Suppressor macrophage (primary cell): ENCODE results near the gene C13orf46.

Source experiments
- DNase-seq, 4 experiments: peaks; one replicate each; pipeline ENCODE4 v3.0.0-alpha.2; 2020 to 2022

C13orf46 gene

DNA sequence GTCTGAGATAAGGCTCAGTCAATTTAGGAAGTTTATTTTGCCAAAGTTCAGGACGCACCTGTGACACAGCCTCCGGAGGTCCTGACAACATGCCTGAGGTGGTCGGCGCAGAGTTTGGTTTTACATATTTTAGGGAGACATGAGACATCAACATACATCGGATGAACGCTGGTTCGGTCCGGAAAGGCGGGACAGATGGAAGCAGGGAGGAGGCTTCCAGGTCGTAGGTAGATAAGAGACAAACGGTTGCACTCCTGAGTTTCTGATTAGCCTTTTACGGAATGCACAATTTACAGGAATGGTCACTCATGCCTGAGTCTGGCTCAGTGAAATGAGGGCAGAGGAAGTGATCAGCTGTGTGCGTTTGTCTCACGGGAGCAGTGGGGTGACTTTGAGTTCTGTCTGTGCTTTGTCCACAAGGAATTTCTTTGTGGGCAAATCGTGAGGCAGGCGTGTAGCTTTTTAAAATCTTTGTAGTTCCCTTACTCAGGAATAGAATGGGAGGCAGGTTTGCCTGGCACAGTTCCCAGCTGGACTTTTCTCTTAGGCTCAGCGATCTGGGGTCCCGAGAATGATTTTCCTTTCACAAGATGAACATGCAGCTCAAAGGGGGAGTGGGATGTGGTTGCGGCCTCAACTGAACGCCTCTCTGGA is 36.2 kb downstream of the C13orf46 start:
- no peak for DNase-seq

DNA sequence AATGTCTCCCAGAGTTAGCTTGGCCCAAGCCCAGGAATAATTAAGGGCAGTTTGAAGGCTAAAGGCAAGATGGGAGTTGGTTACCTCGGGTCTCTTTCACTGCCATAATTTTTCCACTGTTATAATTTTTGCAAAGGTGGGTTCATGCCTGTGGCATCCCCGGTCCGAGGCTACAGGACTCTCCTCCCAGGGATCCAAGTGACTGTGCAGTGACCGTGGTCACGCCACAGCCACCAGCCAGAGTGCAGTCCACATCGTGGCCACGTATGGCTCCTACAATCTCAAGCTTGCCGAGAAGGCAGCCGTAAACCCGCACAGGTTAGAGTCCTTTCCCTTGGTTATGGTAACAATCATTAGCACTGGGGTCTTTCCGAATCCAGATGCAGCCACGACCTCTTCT is 36.8 kb downstream of the C13orf46 start:
- DNase-seq, result no peak

DNA sequence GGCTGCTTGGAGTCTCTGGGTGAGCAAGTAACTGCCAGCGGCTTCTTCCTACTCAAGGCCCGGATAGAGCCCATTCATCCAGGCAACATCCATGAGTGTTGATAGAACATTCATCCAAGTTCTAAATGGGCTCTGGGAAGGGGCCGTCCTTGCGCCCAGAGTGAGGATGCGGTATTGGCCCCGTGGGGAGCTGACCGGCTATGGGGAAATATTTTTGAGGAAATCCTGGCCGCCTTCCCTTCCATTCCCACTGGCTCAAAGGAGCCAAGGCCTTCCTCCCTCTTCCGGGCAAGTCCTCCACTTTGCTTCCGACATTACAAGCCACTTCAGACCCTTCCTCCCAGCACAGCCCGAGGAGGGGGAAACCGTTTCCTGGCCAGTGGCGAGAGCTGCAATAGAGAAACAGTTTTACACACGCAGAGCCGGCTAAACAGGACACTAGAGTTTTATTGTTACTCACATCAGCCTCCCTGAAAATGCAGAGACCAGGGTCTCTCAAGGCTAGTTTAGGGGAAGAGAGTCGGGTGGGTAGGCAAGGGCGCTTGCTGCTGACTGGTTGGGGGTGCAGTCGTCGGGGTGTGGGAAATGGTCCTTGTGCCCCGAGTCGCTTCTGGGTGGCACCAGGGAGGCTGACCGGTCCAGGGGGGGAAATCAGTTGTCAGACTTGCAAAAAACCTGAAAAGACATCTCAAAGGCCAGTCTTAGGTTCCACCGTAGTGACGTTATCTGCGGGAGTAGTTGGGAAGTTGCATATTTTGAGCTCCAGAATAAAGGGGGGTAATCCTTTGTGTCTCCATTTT is 37.5 kb downstream of the C13orf46 start:
- no peak for DNase-seq

DNA sequence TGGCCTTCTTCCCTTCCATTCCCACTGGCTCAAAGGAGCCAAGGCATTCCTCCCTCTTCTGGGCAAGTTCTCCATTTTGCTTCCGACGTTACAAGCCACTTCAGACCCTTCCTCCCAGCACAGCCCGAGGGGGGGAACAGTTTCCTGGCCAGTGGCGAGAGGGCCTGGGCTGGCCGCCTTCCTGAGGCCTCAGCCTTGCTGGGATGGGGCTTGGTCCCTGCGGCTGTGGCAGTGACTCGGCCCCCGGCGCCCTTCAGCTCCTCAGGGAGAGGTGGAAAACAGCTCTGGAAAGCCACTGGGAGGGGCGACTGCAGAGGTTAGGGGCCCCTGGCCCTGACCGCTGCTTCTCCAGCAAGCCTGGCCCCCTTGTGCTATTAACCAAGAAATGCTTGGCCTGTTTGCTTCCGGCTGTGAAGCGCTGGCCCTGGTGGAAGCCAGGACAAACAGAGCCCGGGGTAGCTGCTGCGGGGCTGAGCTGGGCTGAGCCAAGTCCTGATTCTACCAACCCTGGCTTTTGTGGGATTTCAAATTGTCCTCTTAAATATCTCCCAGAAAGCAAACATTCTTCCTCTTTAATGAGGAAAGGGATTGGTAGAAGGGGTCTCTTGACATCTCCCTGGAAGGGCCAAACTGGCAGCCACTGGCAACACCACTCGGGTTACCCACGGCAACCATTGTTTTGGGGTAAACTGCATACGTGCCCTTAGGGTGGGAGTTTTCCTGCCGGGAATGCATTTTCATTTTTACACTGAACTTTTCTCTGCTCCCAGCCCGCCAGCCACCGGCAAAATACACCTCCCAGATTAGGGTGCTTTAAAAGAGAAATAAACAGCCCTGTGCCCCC is 38.7 kb downstream of the C13orf46 start:
- DNase-seq, result no peak

DNA sequence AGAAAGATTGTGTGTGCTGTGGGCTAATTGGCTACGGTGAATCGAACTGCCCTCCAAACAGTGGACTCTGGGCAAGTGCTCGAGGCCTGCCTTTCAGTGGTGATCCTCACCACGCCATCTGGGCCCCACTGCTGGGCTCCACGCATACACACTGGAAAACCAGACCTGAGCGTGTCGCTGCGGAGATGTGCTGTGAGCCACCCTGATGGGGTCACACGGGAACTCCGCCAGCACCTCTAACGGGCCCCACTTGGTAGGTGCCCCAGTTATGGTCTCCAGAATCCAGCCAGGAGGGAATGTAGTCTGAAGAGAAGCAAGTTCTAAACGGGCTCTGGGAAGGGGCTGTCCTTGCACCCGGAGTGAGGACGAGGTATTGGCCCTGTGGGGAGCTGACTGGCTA is 39.3 kb downstream of the C13orf46 start:
- no peak for DNase-seq

DNA sequence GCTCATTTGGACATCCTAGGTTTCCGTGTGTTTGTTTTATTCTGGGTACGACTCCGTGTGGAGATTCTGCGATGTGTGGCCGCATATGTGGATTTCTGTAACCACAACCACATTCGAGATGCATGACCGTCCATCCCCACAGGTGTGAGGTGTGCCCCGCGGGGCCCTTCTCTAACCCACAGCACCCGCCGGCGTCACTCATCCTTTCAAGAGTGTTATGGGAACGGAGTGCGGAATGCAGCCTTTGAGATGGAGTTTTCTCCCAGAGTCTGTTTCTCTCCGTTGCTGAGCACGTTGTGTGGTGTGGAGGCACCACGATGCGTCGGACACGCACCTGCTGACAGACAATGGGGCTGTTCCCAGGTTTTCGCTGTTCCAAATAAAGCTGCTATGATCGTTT is 40.0 kb downstream of the C13orf46 start:
- DNase-seq, result no peak

DNA sequence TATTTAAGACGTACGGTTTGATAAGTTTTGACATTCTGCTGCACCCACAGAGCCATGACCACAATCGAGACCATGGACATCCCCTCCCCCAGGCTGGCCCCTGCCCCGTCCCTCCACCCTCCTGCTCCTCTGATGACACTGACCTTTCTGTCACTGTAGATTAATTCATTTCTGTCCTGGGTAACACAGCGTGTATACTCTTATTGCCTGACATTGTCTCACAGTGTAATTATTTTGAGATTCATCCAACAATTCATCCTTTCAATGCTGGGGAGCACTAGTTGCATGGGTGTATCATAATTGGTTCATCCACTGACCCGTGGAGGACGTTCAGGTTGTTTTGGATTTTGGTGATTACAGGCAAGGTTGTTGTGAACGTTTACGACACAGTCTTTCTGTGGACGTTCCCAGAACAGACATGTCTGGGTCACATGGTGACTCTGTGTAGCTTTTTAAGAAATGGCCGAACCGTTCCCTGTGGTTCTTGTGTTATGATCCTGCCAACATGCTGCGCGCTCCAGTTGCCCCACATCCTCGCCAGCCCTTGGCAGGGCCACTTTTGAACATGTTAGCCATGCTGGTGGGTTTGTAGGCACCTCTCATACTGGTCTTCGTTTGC is 41.9 kb downstream of the C13orf46 start:
- no peak for DNase-seq

DNA sequence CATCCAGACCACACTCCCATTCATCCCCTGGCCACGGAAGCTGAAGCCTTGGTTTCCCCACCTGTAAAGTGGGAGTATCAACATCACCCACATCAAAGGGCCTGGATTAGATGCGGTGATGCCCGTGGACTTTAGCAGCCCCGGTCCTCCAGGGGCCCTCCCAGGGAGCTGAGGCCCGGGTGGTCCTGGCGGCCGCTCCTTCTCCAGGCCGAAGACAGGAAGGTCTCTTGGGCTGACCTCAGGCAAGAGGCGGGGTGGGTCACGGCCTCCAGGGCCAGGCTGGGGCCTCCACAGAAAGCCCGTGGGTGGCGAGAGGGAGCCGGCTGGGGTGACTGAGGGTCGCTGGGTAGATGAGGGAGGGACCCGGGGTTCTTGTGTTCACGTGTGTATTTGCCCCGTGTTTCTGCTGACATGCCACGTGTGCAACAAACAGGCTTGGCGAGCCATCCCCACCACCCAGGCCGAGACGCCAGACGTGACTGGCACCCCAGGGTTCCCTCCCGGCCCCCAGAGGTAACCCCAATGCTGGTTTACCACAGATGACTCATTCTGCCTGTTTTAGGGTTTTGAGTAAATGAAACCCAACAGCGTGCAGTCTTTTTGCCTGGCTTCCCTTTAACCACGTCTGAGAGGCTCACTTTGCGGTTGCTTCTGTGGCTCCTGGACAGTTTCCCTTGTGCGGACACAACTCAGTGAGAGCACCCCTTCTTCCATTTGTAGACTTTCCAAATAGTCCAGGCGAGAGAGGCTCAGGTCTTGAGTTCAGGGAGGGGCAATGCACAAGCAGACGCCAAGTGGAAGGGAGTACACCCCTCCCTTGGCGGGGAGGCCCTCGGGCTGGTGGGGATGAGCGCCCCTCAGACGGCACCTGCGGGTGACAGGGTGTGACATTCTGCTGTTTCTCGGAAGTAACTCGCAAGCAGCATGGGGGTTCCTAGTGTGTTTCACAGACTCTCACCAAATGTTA is 42.9 kb downstream of the C13orf46 start:
- no peak for DNase-seq

DNA sequence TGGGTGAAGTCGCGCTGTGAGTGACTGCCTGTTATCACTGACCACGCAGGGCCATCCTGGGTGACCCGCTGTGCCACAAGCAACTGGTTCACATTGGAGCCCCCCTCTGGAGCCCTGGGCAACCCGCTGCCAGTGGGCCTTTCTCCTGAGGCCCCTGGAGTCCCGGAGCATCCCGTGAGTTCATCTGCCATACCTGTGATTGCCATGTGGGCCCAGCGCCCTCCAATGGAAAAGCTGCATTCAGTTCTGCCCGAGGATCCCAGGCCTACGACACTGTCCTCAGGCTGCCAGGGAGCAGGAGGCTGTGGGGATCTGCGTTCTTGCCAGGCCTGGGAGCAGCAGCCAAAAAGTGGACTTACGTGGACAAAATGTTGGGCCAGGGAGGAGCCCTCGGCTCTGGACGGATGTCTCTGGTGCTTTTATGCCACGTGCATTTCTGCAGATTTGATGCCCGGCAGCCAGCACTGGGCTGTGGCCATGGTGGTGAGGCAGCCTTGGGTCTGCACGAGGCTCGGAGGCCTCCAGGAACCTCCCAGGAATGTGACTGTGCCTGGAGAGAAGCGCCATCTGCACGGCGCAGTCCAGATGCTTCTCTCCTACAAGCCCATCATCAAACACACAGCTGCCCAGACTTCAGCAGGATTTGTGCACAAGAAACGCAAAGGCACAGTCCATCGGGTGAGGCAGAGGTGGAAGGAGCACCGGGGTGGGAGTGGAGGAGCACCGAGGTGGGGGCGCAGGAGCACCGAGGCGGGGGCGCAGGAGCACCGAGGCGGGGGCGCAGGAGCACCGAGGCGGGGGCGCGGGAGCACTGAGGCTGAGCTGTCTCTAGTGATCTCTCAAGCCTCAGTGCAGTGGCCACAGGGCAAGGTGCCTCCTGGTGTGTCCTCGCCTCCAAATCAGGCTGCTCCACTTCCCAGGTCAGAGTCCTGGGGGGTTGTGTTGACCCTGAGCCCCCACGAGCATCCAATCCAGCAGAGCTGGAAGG is 44.0 kb downstream of the C13orf46 start:
- DNase-seq, result no peak

DNA sequence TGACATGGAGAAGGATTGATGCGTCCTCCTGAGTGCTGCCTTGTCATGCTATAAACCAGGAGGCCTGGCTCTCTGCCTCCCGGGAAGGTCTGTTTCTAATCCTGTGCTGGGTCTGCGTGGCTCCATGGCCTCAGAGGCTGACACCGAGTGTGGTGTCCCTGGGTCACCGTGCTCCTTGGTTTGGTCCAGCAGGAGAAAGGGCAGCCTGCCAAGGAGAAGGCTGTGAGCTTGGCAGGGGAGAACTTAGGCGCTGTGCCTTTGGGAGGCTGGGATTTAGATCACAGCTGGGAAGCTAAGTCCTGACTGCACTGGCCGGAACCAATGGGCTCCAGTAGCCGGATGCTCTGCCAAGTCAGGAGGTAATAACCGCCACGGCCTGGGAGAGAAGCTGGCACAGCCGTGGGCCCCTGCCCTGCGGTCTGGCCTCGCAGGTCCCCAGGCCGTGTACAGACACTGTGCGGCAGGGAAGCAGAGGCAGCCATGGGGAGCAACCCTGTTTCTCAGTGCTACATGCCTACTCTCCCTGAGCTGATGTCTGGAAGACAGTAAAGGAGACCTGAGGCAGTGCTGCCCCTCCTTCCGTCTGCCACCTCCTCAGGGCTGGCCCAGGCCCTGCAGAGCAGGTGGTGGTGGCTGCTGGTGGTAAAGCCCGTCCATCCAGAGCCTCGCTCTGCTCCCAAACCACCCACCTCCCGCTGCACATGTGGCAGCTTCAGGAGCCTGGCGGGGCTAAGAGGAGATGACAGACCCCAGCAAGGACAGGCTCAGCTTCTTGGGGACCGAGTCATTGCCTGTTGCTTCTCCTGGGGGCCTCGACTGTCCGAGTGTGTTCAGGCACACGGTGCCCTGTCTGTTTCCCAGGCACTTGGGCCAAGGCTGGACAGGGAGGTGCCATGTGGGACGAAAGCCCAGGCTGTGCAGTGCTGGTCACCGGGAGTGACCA is 44.9 kb downstream of the C13orf46 start:
- DNase-seq, result no peak

DNA sequence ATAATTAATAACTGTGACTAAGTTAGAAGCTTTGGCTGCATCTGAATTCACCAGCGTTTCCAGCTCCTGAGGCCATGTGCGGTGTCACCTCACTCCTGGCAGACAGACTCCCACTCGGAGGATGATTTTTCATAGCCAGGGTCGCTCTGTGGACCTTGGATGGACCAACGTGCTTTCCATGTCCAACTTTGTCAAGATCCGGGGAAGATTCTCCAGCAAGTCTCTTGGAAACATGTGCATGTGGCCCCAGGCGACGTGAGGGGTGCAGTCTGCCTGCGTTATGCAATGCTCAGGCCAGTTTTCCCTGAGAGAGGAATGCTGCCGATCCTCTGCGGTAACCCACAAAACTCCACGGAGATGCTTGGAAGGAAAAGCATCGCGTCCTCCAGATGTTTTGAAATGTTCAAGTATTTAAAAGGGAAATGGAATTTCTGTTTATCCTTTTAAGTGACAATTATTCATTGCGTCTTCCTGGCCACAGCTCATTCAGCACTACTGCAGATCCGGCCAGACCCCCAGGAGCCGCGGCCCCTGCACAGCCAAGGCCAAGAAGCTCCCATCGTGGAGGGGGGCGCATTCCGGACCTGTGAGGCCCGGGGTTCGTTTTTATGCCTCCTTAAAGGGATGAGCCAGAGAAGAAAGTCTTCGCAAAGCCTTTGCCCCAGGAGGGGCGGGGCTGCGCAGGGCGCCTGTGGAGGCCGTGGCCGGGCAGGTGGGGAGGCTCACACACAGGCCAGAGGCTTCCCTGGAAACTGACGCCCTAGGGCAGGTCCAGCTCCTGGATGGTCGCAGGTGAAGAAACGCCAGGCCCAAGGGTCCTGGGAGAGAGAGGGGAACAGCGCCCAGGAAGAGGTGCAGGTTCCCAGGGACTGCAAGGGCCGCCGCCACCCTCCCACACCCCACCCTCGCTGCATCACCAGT is 46.0 kb downstream of the C13orf46 start:
- DNase-seq, result no peak

DNA sequence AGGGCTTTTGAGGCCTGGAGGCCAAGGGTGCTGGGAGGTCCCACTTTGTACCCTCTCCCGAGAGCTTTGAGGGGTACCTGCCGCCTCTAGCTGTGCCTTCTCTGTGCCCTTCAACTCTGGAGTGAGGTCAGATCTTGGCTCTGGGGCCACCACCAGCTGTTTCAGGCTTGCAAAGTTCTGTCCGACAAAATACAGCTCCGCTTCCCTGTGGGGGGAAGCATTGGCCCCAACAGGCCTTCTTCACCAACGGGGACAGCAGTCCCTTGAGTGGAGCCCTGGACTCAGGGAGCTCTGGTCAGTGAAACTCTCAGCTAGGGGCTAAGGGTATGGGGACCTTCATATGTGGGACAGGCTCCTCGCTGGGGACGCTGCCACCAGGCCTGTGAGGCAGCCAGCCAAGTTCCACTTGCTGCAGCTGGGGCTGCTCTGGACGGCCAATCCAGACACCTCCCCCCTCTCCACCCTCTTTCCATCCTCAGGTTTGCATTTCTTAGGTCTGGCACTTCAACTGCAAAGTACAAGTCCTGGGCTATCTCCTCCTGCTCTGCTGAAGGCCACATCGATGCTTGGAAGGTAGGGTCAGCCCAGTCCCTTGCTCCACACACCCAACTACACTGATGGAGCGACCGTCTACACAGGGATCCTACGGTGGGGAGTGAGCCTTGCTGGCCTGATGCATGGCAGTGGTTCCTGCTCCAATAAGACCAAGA is 46.8 kb downstream of the C13orf46 start:
- DNase-seq, result no peak

DNA sequence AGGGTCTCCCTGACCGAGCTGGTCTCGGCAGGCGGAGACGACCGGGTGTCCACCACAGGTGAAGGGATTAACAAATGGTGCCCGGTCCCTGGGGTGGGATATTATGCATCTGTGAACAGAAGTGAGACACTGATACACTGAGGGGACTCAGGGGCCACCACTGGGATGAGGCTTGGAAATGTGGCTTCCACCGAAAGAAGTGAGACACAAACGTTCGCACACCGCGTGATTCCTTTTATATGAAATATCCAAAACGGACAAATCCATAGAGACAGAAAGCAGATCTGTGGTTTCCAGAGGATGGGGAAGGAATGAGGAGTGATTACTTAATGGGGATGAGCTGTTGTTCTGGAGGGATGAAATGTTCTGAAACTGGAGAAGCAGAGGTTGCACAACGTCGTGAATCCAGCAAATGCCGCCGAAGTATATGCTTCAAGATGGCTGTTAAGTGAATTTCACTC is 47.5 kb downstream of the C13orf46 start:
- DNase-seq, result no peak

DNA sequence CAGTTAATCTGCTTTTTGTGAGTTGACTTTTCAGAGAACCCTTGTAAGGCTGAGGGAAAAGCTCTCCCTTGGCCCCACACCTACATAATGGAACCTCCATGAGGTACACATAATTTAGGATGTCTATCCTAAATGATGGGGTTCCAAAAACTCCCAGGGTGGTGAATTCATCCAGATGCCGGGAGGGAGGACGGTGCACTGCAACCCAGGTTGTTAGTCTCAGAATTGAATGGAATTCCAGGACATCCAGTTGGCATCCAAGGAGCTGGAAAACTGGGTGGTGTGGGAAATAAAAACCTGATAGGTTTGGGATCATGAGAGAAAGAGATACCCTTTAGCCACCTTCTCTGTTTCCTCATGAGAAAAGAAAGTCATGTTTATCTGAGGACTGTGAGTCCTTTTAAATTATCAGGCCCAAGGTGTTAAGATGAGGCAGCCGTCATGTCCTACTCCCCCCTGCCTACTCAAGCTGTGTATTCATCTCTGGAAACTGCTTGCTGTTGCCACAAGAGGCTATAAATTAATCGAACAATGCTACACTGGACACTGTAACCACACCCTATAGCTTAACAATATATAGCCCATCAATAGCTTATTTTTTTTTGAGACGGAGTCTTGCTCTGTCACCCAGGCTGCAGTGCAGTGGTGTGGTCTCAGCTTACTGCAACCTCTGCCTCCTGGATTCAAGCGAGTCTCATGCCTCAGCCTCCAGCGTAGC is 49.5 kb downstream of the C13orf46 start:
- DNase-seq, result no peak

DNA sequence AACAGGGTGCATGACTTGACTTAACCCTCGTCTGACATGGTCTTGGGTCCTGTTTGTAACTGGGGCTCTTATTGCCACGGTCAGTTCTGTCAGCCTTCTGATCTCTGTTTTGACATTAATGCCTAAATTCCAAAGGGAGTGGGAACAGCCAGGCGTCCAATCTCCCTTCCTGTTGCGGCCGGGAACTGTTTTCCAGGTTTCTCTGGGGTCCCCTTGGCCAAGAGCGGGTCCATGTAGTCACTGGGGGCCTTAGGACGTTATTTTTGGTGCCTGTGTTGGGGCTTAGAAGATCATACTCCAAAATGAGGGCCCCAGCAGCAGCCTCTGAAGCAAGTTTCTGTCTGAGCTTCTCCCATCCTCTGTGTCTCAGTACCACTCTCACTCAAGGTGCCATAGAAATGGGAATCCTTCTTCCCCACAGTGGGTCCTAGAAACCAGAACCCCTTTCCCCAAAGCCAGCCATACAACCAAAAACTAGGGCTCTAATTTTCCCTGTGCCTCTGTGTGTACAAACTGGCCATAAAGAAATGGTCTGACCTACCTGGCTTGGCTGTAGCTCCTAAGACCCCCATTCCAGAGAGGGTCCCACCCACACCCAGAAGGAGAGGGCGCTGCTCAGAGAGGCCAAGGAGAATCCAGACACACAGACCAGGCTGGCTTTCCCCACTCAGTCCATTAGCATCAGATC is 50.4 kb downstream of the C13orf46 start:
- no peak for DNase-seq
